Neutrophil (primary cell): ENCODE measurements around the gene IFNA1.
A peak's percentile ranks its signal among the peaks of the same experiment; 100 is the strongest.
"Not testable (repeated sequence)": the region's sequence is repeated elsewhere in the genome, so short reads cannot be mapped to it uniquely, and the experiment has no call there.

ENCODE experiments used
- H3K27ac ChIP-seq: fragments of 200-600 bp; sonication (generic); 2 replicates; pipeline ENCODE4 v1.5.1; 2016; ENCODE audit warnings: mild to moderate bottlenecking, moderate library complexity
- H3K27me3 ChIP-seq: fragments of 200-600 bp; sonication (generic); 2 replicates; pipeline ENCODE4 v1.6.0; 2016; ENCODE audit warnings: mild to moderate bottlenecking
- H3K36me3 ChIP-seq: fragments of 200-600 bp; sonication (generic); 2 replicates; pipeline ENCODE4 v1.5.1; 2017
- H3K4me1 ChIP-seq, 2 experiments: fragments of 200-600 bp in 1 of 2; sonication (generic) in 1 of 2; 1 replicate in 1 of 2; 2 replicates in 1 of 2; pipeline versions ENCODE4 v1.5.1 to v1.6.1; 2013 to 2016; ENCODE audit warnings: low read depth in 1 of 2, low read length in 1 of 2, mild to moderate bottlenecking in 1 of 2, moderate library complexity in 1 of 2; ENCODE audit not compliant: control insufficient read depth in 1 of 2, insufficient read depth in 1 of 2
- H3K4me3 ChIP-seq, 2 experiments: fragments of 200-600 bp in 1 of 2; sonication (generic) in 1 of 2; 1 replicate in 1 of 2; 2 replicates in 1 of 2; pipeline ENCODE4 v1.5.1; 2013 to 2016; ENCODE audit warnings: low read depth in 1 of 2, low read length in 1 of 2, mild to moderate bottlenecking in 1 of 2, moderate library complexity in 1 of 2
- H3K9me3 ChIP-seq: fragments of 200-600 bp; sonication (generic); 2 replicates; pipeline ENCODE4 v1.5.1; 2016
- TF ChIP-seq, protein P1 (sequence below): fragments of 200-600 bp; sonication (generic); IDR thresholded peaks from 2 replicates; pipeline ENCODE4 v1.5.1; 2016; ENCODE audit warnings: antibody characterized with exemption

Gene IFNA1

GRCh38 chr9:21432672-21433425, 7.4 kb upstream of the IFNA1 start:
- H3K27ac ChIP-seq = no peak overlapping the region
- no peaks in the 10 kb centered on the region for H3K36me3 ChIP-seq
- TF ChIP-seq, protein P1, sequence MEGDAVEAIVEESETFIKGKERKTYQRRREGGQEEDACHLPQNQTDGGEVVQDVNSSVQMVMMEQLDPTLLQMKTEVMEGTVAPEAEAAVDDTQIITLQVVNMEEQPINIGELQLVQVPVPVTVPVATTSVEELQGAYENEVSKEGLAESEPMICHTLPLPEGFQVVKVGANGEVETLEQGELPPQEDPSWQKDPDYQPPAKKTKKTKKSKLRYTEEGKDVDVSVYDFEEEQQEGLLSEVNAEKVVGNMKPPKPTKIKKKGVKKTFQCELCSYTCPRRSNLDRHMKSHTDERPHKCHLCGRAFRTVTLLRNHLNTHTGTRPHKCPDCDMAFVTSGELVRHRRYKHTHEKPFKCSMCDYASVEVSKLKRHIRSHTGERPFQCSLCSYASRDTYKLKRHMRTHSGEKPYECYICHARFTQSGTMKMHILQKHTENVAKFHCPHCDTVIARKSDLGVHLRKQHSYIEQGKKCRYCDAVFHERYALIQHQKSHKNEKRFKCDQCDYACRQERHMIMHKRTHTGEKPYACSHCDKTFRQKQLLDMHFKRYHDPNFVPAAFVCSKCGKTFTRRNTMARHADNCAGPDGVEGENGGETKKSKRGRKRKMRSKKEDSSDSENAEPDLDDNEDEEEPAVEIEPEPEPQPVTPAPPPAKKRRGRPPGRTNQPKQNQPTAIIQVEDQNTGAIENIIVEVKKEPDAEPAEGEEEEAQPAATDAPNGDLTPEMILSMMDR = no peak
- no peaks in the 10 kb centered on the region for H3K27me3 ChIP-seq
- peaks cover 9 to 13% of the 10 kb centered on the region in 2 experiments for H3K4me1 ChIP-seq
- no peaks in the 10 kb centered on the region for H3K9me3 ChIP-seq
- no peak overlapping the region for H3K4me3 ChIP-seq

- TF ChIP-seq, protein P1 = no peak
- H3K4me1 ChIP-seq = peaks cover 5 to 7% of the 10 kb centered on the region in 2 experiments
- H3K4me3 ChIP-seq = no peak overlapping the region
- no peaks in the 10 kb centered on the region for H3K36me3 ChIP-seq
- H3K27me3 ChIP-seq = no peaks in the 10 kb centered on the region
- H3K27ac ChIP-seq = no peak overlapping the region
- H3K9me3 ChIP-seq = no peaks in the 10 kb centered on the region
These were observed 5.8 kb upstream of the IFNA1 start for GRCh38 chr9:21434202-21435014.

DNA sequence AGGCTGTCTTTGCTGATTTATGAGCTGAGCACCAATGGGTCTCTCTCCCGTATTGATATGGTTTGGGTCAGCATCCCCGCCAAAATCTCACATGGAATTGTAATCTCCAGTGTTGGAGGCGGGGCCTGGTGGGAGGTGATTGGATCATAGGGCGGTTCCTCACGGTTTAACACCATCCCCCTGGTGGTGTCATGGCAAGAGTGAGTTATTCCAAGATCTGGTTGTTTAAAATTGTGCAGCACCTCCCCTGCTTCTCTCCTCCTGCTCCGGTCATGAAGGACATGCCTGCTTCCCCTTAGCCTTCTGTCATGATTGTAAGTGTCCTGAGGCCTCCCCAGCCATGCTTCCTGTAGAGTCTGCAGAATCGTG, 5.2 kb upstream of the IFNA1 start:
- H3K4me3 ChIP-seq, H3K36me3 ChIP-seq, H3K9me3 ChIP-seq, H3K4me1 ChIP-seq, H3K27ac ChIP-seq, H3K27me3 ChIP-seq: not testable (repeated sequence)

DNA sequence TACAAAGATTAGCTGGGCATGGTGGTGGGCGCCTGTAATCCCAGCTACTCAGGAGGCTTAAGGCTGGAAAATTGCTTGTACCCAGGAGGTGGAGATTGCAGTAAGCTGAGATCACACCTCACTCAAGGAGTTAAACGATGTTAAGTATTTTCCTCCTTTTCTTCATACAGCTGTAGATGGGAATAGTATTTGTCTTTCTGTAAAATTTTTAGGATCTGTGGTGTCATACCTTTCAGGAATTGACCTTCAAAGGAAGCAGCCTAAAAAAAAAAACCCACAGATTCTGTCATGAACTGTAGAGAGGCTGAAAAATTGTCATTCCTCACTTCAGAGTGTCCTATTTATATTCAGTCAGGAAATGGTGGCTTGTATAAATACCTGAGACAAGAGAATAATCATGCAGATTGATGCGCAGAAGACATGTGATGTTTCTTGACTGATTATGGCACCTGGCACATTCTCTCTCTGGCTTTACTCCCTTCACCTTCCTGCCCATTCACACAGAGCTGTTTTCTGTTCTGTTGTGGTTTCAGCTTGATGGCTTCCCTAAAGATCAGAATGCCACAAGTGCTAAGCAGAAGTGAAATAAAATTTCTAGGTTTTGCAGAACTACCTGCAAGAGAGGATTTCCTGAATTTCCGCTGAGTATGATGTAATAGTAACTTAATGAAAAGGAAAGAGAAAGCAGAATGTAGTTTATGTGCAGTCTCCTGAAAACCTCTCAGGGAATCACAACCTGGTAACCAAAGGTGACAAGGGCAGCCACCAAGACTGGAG, 3.8 kb downstream of the IFNA1 start:
- H3K27ac ChIP-seq = peak overlapping the region; percentile 67
- no peaks in the 10 kb centered on the region for H3K27me3 ChIP-seq
- H3K36me3 ChIP-seq = no peaks in the 10 kb centered on the region
- peaks cover 18 to 22% of the 10 kb centered on the region in 2 experiments for H3K4me1 ChIP-seq
- TF ChIP-seq, protein P1 = no peak
- peak overlapping the region; percentile 15 to 25 for H3K4me3 ChIP-seq
- H3K9me3 ChIP-seq = no peaks in the 10 kb centered on the region

DNA sequence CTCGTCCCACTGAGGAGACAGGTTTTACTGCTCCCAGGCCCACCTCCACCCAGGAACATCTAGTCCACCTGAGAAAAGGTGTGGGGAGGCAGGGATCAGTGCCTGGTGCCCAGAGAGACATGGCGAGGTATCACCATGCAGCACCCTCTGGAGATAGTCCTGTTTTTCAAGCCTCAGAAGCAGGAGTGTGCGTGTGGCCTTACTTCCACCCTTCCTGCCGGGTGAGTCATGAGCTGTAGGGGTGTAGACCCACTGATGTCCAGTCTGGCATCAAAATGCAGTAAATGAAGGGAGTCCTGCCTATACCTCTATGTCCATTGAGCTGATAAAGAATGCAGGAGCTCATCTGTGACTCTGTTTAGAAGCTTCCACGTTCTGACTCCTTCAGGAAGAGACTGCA, 9.1 kb downstream of the IFNA1 start:
- not testable (repeated sequence) for H3K4me3 ChIP-seq, H3K9me3 ChIP-seq, H3K27me3 ChIP-seq, H3K4me1 ChIP-seq, H3K27ac ChIP-seq, H3K36me3 ChIP-seq

- Histone ChIP-seq H3K27ac (no peak overlapping the region), H3K36me3 (no peaks in the 10 kb centered on the region), H3K4me1 (no peaks in the 10 kb centered on the region), H3K27me3 (no peaks in the 10 kb centered on the region), H3K9me3 (no peaks in the 10 kb centered on the region), H3K4me3 (no peak overlapping the region)
- TF ChIP-seq, protein P1 = no peak
These were observed 10.6 kb downstream of the IFNA1 start for GRCh38 chr9:21450733-21451394.
